ENCODE results near the gene GMPR2.

Gene GMPR2

GRCh38 chr14:24269910-24270536, 37.3 kb downstream of the GMPR2 start:
- no peak for TF ChIP-seq CTCF (conservative IDR thresholded peaks at IDR 0.05)
- H3K27ac ChIP-seq: no peak overlapping the region; the same call in 1 of the 2 replicates

GRCh38 chr14:24270537-24271133, 37.9 kb downstream of the GMPR2 start:
- H3K27ac ChIP-seq: peak overlapping the region; percentile 93

GRCh38 chr14:24271134-24271833, 38.6 kb downstream of the GMPR2 start, which contains the start of gene RABGGTA:
RABGGTA (minus strand) TSS chr14:24271597; CDS start chr14:24271115, 482 bp downstream.
- TF ChIP-seq CTCF (conservative IDR thresholded peaks at IDR 0.05): peak; percentile 84
- peak within 1 kb of the TSS; percentile 93 for H3K27ac ChIP-seq

More at GRCh38 chr14:24270537-24271133, 37.9 kb downstream of the GMPR2 start:
- TF ChIP-seq CTCF (conservative IDR thresholded peaks at IDR 0.05): no peak

- no peak for TF ChIP-seq CTCF (conservative IDR thresholded peaks at IDR 0.05)
- H3K27ac ChIP-seq: peak overlapping the region; percentile 93
Measured at GRCh38 chr14:24271834-24272263, 39.1 kb downstream of the GMPR2 start.

- TF ChIP-seq CTCF (conservative IDR thresholded peaks at IDR 0.05): no peak
- no peak overlapping the region for H3K27ac ChIP-seq
Measured at GRCh38 chr14:24272467-24272866, 39.7 kb downstream of the GMPR2 start.

GRCh38 chr14:24273422-24273998, 40.8 kb downstream of the GMPR2 start:
- no peak overlapping the region for H3K27ac ChIP-seq
- no peak for TF ChIP-seq CTCF (conservative IDR thresholded peaks at IDR 0.05)

GRCh38 chr14:24274101-24274543, 41.4 kb downstream of the GMPR2 start:
- TF ChIP-seq CTCF (conservative IDR thresholded peaks at IDR 0.05): no peak
- H3K27ac ChIP-seq: no peak overlapping the region
